ENCODE results near the gene SYNC. TPM values are rescaled to one million over a fixed set of nuclear protein-coding genes. Genes with fewer than 3 reads are reported as not detected.
A peak's percentile ranks its signal among the peaks of the same experiment; 100 is the strongest.
"Not testable (repeated sequence)": the region's sequence is repeated elsewhere in the genome, so short reads cannot be mapped to it uniquely, and the experiment has no call there.

SYNC gene
- total RNA-seq, 1 experiment from 2014 or later, result 1.9 TPM

DNA sequence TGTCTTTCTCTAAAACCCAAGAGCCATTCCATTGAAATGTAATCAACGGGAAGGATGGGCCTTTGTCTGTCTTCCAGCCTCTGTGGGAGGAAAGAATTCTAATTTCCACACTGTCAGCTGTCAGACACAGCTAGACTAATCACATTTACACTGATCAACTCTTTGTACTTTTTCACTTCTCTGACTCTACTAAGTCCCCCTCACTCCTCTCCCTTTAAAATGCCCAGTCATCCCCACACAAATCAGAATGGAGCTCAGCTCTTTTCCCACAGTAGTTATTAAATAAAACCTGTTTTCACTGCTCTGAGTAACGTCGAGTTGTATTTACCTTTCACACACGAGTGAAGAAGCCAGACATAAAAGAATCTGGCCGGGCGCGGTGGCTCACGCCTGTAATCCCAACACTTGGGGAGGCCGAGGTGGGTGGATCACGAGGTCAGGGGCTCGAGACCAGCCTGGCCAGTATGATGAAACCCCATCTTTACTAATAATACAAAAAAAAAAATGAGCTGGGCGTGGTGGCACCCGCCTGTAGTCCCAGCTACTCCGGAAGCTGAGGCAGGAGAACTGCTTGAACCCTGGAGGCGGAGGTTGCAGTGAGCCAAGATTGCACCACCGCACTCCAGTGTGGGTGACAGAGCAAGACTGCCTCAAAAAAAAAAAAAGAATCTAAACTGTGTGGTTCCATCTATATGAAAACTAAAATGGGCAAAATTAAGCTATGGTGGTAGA lies 65.5 kb downstream of the SYNC start:
- Mint-ChIP-seq H3K4me3 (ENCODE audit: unreplicated experiment) (peak overlapping the region; percentile 66), H3K27ac (ENCODE audit: low read depth, unreplicated experiment) (peak overlapping the region; percentile 87), H3K36me3 (ENCODE audit: insufficient read depth, unreplicated experiment) (peaks cover 27% of the 10 kb centered on the region), H3K9me3 (ENCODE audit: unreplicated experiment) (no peaks in the 10 kb centered on the region), H3K4me1 (ENCODE audit: insufficient read depth, unreplicated experiment) (peaks cover 11% of the 10 kb centered on the region), H3K27me3 (ENCODE audit: insufficient read depth, unreplicated experiment) (no peaks in the 10 kb centered on the region)
- intact Hi-C loops (cut with micrococcal nuclease), result no loop called here
- BruUV-seq (replicated peaks), result TSS peak; percentile 33
- peak; percentile 67 for DNase-seq (ENCODE audit: unreplicated experiment)
- CTCF ChIA-PET, result interaction anchor here (0.6 to 1.3 kb wide), 4 partner anchors 16 to 117 kb away, joined by 3 to 5 read pairs (median 3); no protein-coding TSS in a partner anchor
- POLR2A ChIA-PET, result interaction anchor here (0.6 to 2.6 kb wide), 8 partner anchors 9 to 113 kb away, joined by 3 to 19 read pairs (median 4); partner anchors contain the start of genes RBBP4 and ZBTB8OS
- no peak for TF ChIP-seq CTCF (IDR thresholded peaks at IDR 0.05; ENCODE audit: unreplicated experiment)

GRCh38 chr1:32635508-32636277 lies 66.9 kb downstream of the SYNC start:
- peak overlapping the region; percentile 87 for H3K27ac Mint-ChIP-seq (ENCODE audit: low read depth, unreplicated experiment)
- no TSS peak for BruUV-seq (replicated peaks)
- intact Hi-C loops (cut with micrococcal nuclease), result no loop called here
- TF ChIP-seq CTCF (IDR thresholded peaks at IDR 0.05; ENCODE audit: unreplicated experiment), result no peak
- H3K9me3 Mint-ChIP-seq (ENCODE audit: unreplicated experiment), result no peaks in the 10 kb centered on the region
- H3K4me1 Mint-ChIP-seq (ENCODE audit: insufficient read depth, unreplicated experiment), result peaks cover 11% of the 10 kb centered on the region
- DNase-seq (ENCODE audit: unreplicated experiment), result no peak
- ChIA-PET CTCF (interaction anchor here (0.5 to 0.6 kb wide), 3 partner anchors 13 to 533 kb away, joined by 3 to 4 read pairs (median 3); no protein-coding TSS in a partner anchor), POLR2A (interaction anchor here (0.6 to 1.6 kb wide), 4 partner anchors 8 to 101 kb away, joined by 3 to 5 read pairs (median 4); no protein-coding TSS in a partner anchor)
- H3K4me3 Mint-ChIP-seq (ENCODE audit: unreplicated experiment), result no peak overlapping the region
- peaks cover 36% of the 10 kb centered on the region for H3K36me3 Mint-ChIP-seq (ENCODE audit: insufficient read depth, unreplicated experiment)
- H3K27me3 Mint-ChIP-seq (ENCODE audit: insufficient read depth, unreplicated experiment), result no peaks in the 10 kb centered on the region

GRCh38 chr1:32632829-32633228 lies 69.7 kb downstream of the SYNC start:
- no peaks in the 10 kb centered on the region for H3K27me3 Mint-ChIP-seq (ENCODE audit: insufficient read depth, unreplicated experiment)
- no peak overlapping the region for H3K27ac Mint-ChIP-seq (ENCODE audit: low read depth, unreplicated experiment)
- CTCF ChIA-PET, result interaction anchor here (1.0 kb wide), 1 partner anchor 141 kb away, joined by 3 read pairs; no protein-coding TSS in a partner anchor
- H3K4me1 Mint-ChIP-seq (ENCODE audit: insufficient read depth, unreplicated experiment), result peaks cover 11% of the 10 kb centered on the region
- POLR2A ChIA-PET, result no interaction called here
- intact Hi-C loops (cut with micrococcal nuclease), result no loop called here
- no peaks in the 10 kb centered on the region for H3K9me3 Mint-ChIP-seq (ENCODE audit: unreplicated experiment)
- DNase-seq (ENCODE audit: unreplicated experiment), result no peak
- BruUV-seq (replicated peaks), result no TSS peak
- TF ChIP-seq CTCF (IDR thresholded peaks at IDR 0.05; ENCODE audit: unreplicated experiment), result no peak
- peaks cover 64% of the 10 kb centered on the region for H3K36me3 Mint-ChIP-seq (ENCODE audit: insufficient read depth, unreplicated experiment)
- H3K4me3 Mint-ChIP-seq (ENCODE audit: unreplicated experiment), result no peak overlapping the region

GRCh38 chr1:32630173-32630572 lies 72.4 kb downstream of the SYNC start:
- H3K4me1 Mint-ChIP-seq (ENCODE audit: insufficient read depth, unreplicated experiment); BruUV-seq (replicated peaks); intact Hi-C loops (cut with micrococcal nuclease); H3K9me3 Mint-ChIP-seq (ENCODE audit: unreplicated experiment); DNase-seq (ENCODE audit: unreplicated experiment); H3K27me3 Mint-ChIP-seq (ENCODE audit: insufficient read depth, unreplicated experiment); H3K27ac Mint-ChIP-seq (ENCODE audit: low read depth, unreplicated experiment); H3K4me3 Mint-ChIP-seq (ENCODE audit: unreplicated experiment): not testable (repeated sequence)
- peaks cover 80% of the 10 kb centered on the region for H3K36me3 Mint-ChIP-seq (ENCODE audit: insufficient read depth, unreplicated experiment)
- POLR2A ChIA-PET, result interaction anchor here (0.8 kb wide), 1 partner anchor 18 kb away, joined by 3 read pairs; no protein-coding TSS in a partner anchor
- CTCF ChIA-PET, result interaction anchor here (0.6 kb wide), 1 partner anchor 84 kb away, joined by 3 read pairs; no protein-coding TSS in a partner anchor

Other genes with a start within 250 kb of the SYNC start
- gene ZBTB8B, start 237.7 kb downstream of the SYNC start, total RNA-seq (2022), result not detected in 2 replicates
- gene ZBTB8A, start 163.3 kb downstream of the SYNC start, total RNA-seq (2022), result 11.5 and 15.1 TPM in 2 replicates
- gene ZBTB8OS, start 52.2 kb downstream of the SYNC start, total RNA-seq (2022), result 66.2 and 81.1 TPM in 2 replicates
- gene RBBP4, start 51.6 kb downstream of the SYNC start, total RNA-seq (2022), result 165 and 179 TPM in 2 replicates
- 347 and 372 TPM in 2 replicates for gene YARS1, start 114.6 kb upstream of the SYNC start, total RNA-seq (2022)
- gene S100PBP, start 114.9 kb upstream of the SYNC start, total RNA-seq (2022), result 24.4 and 34.1 TPM in 2 replicates
- gene FNDC5, start 168.1 kb upstream of the SYNC start, total RNA-seq (2022), result not detected in 2 replicates
- gene HPCA, start 183.7 kb upstream of the SYNC start, total RNA-seq (2022), result not detected in 2 replicates
- 6.2 and 12.1 TPM in 2 replicates for gene TMEM54, start 198.6 kb upstream of the SYNC start, total RNA-seq (2022)

Data from MCF 10A (cell line).